KOPT-K1 (cell line): ENCODE data around the gene MIPEP.

Experiments used
- H3K27ac ChIP-seq: fragments of 200-600 bp; sonication (generic); 2 replicates; pipeline ENCODE4 v1.5.1; 2016; ENCODE audit warnings: antibody characterized with exemption, mild to moderate bottlenecking, low read depth, low read length; ENCODE audit not compliant: poor library complexity, severe bottlenecking
- H3K36me3 ChIP-seq: fragments of 200-600 bp; sonication (generic); 2 replicates; pipeline ENCODE4 v1.5.1; 2017; ENCODE audit warnings: antibody characterized with exemption, mild to moderate bottlenecking, low read length, moderate library complexity; ENCODE audit not compliant: insufficient read depth
- H3K9me3 ChIP-seq: fragments of 200-600 bp; sonication (generic); 2 replicates; pipeline ENCODE4 v1.5.1; 2017; ENCODE audit warnings: antibody characterized with exemption, low read length, mild to moderate bottlenecking; ENCODE audit not compliant: insufficient read depth, poor library complexity, severe bottlenecking

MIPEP gene

DNA sequence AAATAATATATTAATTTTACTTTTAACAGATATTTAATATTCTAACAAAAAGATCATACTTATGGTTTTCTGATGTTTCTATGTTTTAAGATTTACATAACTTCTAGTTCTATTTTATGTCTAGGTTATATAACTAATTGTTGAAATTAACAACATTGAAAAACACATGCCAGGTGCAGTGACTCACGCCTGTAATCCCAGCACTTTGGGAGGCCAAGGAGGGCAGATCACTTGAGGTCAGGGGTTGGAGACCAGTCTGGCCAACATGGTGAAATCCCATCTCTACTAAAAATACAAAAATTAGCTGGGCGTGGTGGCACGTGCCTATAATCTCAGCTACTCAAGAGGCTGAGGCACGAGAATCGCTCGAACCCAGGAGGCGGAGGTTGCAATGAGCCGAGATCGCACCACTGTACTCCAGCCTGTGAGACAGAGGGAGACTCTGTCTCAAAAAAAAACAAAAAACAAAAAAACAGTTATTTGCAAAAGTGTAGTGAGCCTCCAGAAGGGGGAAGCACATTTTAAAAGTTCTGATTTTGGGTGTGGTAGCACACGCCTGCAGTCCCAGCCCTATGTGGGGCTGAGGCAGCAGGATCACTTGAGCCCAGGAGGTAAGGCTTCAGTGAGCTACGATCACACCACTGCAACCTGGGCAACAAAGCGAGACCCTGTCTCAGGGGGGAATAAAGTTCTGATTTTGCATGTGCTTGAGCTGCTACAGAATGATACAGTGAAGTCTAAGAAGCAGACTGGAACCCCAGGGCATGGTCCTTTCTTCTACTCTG, 18.7 kb downstream of the MIPEP start:
- Histone ChIP-seq H3K27ac (no peak overlapping the region), H3K9me3 (no peaks in the 10 kb centered on the region), H3K36me3 (no peaks in the 10 kb centered on the region)

DNA sequence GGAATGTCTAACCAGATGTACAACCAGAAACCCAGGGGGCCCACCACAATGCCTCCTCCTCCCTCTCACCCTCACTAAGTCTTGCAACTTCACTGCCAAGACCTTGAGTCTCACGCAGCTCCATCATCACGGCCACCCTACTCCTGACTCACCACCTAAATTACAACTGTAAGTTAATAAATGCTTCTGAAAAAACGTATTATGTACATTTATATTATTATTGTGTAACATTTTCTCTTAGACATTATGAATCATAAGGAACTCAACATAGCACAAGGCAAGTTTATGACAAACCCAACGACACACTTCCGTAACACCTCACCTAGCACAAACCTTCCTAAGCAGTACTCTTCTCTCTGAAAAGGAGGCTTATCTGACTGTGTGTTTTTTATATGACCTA, 20.7 kb downstream of the MIPEP start:
- H3K27ac ChIP-seq = no peak overlapping the region

DNA sequence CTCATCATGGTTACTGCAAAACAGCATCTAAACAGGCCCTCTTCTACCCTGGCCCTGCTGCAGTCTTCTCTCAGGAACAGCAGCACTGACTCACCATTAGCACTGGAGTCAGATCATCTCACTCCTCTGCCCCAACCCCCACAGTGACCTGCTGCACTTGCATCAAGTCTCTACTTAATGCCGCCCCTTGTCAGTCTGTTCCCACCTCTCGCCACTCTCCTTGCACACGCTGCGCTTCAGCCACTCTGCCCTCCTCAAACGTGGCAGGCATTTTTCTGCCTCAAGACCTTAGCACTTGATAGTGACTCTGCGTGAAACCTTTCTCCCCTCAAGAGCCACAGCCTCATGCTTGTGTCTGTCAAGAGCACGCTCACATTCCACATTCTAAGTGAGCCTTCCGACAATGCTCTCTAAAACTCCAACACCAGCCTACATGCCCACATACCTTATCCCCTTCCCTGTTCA, 22.1 kb downstream of the MIPEP start:
- Histone ChIP-seq H3K27ac (no peak overlapping the region), H3K9me3 (no peaks in the 10 kb centered on the region), H3K36me3 (no peaks in the 10 kb centered on the region)

More for the DNA sequence above, 20.7 kb downstream of the MIPEP start:
- no peaks in the 10 kb centered on the region for H3K36me3 ChIP-seq
- no peaks in the 10 kb centered on the region for H3K9me3 ChIP-seq

DNA sequence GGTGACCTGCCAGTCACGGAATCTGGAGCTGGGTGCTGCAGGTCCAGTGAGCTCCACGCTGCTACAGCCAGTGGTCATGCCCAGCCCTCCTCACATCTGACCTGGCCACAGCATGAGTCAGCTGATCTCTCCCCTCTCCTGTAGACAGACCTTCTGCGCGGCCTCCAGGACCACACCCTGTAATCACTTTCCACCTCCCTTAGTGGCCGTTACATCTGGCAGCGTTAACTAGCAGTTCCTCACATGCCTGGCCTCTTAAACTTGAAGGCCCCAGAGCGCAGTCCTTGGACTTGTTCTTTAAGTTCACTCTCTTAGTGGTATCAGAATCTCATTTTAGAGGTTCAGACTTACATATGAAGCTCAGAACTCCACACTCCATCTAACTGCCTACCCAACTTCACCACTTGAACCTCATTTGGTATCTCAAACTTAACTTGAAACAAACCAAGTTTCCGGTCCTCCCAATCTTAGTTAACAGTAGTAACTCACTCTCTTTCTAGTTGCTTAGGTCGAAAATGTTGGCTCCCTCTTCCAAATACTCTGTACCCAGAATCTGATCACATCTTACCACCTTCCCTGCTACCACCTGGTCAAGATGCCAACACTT, 22.7 kb downstream of the MIPEP start:
- no peak overlapping the region for H3K27ac ChIP-seq
- no peaks in the 10 kb centered on the region for H3K36me3 ChIP-seq
- no peaks in the 10 kb centered on the region for H3K9me3 ChIP-seq

DNA sequence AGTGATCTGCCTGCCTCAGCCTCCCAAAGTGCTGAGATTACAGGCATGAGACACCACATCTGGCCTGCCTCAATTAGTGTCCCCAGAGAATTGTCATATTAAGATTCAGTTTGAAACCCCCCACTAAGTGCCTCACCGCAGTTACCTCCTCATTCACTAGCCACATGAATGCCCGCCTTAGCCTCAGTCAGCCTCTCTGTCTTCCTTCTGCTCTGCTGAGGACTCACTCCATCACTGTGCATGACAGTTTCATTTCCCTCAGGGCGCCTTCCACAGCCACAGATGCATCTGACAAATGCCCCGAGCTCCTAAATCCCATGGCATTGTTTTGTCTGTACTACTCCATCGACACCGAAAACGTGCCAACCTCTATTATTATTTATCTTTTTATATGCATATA, 23.3 kb downstream of the MIPEP start:
- H3K36me3 ChIP-seq = no peaks in the 10 kb centered on the region
- H3K27ac ChIP-seq = no peak overlapping the region

GRCh38 chr13:23865026-23865425, 24.2 kb downstream of the MIPEP start:
- H3K9me3 ChIP-seq = no peaks in the 10 kb centered on the region
- no peak overlapping the region for H3K27ac ChIP-seq
- H3K36me3 ChIP-seq = no peaks in the 10 kb centered on the region

More for the DNA sequence above, 23.3 kb downstream of the MIPEP start:
- H3K9me3 ChIP-seq = no peaks in the 10 kb centered on the region

DNA sequence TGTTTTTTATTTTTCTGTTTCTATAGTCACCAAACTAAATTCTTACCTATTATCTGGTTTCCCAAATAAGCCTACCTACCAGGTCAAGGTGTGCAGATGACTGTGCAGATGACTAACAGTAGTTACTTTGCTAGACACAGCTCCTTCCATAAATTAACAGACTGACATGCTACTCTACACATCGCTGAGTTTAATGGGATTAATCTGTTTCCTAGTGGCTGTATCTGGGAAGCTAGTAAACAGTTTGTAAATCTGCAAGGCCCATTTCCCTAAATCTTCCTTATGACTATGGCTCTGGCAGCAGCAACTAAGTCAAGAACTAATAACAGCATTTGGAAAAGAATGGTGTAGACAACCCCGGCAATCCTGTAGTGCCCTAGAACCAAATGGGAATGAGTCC, 27.9 kb downstream of the MIPEP start:
- no peaks in the 10 kb centered on the region for H3K36me3 ChIP-seq
- no peak overlapping the region for H3K27ac ChIP-seq
- H3K9me3 ChIP-seq = no peaks in the 10 kb centered on the region

DNA sequence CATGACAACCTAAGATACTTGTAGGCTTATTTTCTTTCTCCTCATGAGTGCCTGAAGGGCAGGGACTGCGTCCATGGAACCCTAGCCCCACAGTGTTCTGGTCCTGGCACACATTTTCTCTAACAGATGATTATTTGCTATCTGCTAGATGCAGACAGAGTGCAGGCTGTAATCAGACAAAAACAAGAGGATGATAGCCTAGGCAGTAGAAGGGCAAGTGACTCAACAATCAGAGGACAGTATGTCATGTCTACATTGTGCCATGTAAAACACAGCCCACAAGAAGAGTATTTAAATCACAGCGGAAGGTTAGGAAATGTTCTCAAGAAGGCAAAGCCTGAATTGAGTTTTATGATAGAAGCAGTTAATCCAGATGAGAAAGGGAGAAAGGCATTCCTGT, 29.3 kb downstream of the MIPEP start:
- Histone ChIP-seq H3K27ac (no peak overlapping the region), H3K9me3 (no peaks in the 10 kb centered on the region)

DNA sequence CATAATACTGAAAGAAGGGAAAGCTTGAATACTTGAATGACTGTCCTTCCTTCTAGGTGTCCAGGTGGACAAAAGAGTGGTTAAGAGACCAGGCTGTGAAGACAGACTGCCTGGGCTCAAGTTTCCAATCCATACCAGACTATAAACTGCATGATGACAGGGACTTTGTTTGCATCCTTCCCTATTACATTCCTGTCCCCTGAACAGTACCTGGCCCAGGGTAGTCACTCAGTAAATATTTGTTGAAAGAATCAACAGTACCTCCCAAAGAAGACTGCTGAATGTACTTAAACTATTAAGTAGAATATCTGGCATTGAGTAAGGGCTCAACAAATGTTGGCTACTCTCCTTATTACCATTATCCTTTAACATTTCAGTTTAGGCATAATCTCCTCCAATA, 29.7 kb downstream of the MIPEP start:
- Histone ChIP-seq H3K27ac (no peak overlapping the region), H3K36me3 (no peaks in the 10 kb centered on the region), H3K9me3 (no peaks in the 10 kb centered on the region)

More for the DNA sequence above, 29.3 kb downstream of the MIPEP start:
- no peaks in the 10 kb centered on the region for H3K36me3 ChIP-seq

DNA sequence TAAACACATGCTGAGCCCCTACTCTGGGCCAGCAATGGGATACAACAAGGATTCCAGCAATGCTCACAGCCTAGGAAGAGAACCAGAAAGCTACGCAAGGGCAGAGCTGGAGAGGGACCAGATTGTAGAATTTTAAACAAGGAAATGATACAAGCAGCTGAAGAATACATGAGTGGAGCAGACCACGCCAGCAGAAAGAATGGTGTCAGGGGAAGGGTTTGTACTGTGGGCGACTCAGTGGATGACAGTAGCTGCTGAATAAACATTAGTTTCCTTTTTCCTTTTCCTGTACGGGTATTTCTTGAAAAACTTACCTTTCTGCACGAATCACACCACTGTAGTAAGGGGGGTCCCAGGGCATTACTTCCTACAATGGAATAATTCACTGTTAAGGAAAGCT, 30.7 kb downstream of the MIPEP start:
- no peaks in the 10 kb centered on the region for H3K9me3 ChIP-seq
- H3K27ac ChIP-seq = no peak overlapping the region
- no peaks in the 10 kb centered on the region for H3K36me3 ChIP-seq

GRCh38 chr13:23856008-23856750, 33.0 kb downstream of the MIPEP start:
- no peaks in the 10 kb centered on the region for H3K9me3 ChIP-seq
- no peaks in the 10 kb centered on the region for H3K36me3 ChIP-seq
- no peak overlapping the region for H3K27ac ChIP-seq

DNA sequence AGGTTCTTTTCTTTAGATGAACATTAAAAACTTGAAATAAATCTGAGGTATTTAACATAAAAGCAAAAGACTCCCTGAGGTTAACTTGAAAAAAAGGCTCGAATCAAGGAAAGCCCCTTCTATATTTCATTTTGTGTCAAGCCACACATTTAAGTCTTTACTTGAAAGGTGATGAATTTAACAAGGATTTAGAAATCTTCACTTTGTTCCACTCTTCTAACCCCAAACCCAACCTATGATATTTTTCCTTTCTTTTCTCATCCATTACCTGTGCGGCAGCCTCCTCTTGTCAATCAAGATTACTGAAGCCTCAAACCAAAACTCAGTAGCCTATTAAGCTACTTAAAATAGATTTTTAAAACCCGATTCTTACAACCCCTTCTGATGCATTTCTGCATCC, 33.8 kb downstream of the MIPEP start:
- no peaks in the 10 kb centered on the region for H3K9me3 ChIP-seq
- H3K27ac ChIP-seq = no peak overlapping the region
- no peaks in the 10 kb centered on the region for H3K36me3 ChIP-seq

GRCh38 chr13:23852351-23852750, 36.8 kb downstream of the MIPEP start:
- Histone ChIP-seq H3K36me3 (no peaks in the 10 kb centered on the region), H3K27ac (no peak overlapping the region), H3K9me3 (no peaks in the 10 kb centered on the region)

GRCh38 chr13:23851106-23851505, 38.1 kb downstream of the MIPEP start:
- Histone ChIP-seq H3K9me3 (no peaks in the 10 kb centered on the region), H3K36me3 (no peaks in the 10 kb centered on the region), H3K27ac (no peak overlapping the region)

DNA sequence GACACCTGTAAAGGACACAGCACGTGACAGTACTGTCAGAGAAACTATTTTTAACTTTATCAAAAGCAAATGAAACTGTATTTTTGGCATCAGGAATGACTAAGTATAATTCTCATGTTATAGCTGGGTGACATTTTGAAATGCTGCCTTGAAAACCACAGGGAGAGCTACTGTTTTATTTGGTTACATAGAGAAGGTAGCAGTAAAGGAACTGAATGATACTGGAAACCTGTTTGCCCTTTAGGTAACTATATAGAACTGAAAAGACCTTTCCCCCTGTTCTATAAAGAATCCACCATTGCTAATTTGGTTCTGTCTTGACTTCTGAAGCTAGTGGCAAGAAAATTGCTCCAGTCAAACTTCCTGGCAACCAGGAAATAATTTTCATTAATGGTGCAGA, 39.1 kb downstream of the MIPEP start:
- no peaks in the 10 kb centered on the region for H3K36me3 ChIP-seq
- H3K9me3 ChIP-seq = no peaks in the 10 kb centered on the region
- H3K27ac ChIP-seq = no peak overlapping the region
